GM12891 (cell line): ENCODE results near the gene PAK5.

ENCODE experiments used
- DNase-seq: peaks from one replicate; pipeline ENCODE4 v3.0.0; 2011; ENCODE audit warnings: low spot score; ENCODE audit not compliant: insufficient read length
- FAIRE-seq: peaks from 2 replicates; lab custom pipeline; 2011; peaks lifted over from hg19 to GRCh38; lab: Jason Lieb, UNC
- PAX5 ChIP-seq: IDR thresholded peaks from 2 replicates; pipeline ENCODE4 v1.6.1; 2011; ENCODE audit warnings: low read length, moderate library complexity, mild to moderate bottlenecking; ENCODE audit not compliant: insufficient read depth, severe bottlenecking
- POLR2A ChIP-seq: IDR thresholded peaks from 2 replicates; pipeline ENCODE4 v1.6.1; 2011; ENCODE audit warnings: low read depth, low read length, control low read depth
- POLR2AphosphoS5 ChIP-seq: IDR thresholded peaks from 2 replicates; pipeline ENCODE4 v1.6.1; 2011; ENCODE audit warnings: low read depth, low read length, control low read depth
- POU2F2 ChIP-seq: IDR thresholded peaks from 2 replicates; pipeline ENCODE4 v1.6.1; 2011; ENCODE audit warnings: low read depth, mild to moderate bottlenecking, control low read depth, low read length, moderate library complexity
- SPI1 ChIP-seq: IDR thresholded peaks from 2 replicates; pipeline ENCODE4 v1.6.1; 2011; ENCODE audit warnings: low read depth, low read length, control low read depth
- TAF1 ChIP-seq: IDR thresholded peaks from 2 replicates; pipeline ENCODE4 v1.6.1; 2011; ENCODE audit warnings: low read depth, low read length, control low read depth

Gene PAK5

DNA sequence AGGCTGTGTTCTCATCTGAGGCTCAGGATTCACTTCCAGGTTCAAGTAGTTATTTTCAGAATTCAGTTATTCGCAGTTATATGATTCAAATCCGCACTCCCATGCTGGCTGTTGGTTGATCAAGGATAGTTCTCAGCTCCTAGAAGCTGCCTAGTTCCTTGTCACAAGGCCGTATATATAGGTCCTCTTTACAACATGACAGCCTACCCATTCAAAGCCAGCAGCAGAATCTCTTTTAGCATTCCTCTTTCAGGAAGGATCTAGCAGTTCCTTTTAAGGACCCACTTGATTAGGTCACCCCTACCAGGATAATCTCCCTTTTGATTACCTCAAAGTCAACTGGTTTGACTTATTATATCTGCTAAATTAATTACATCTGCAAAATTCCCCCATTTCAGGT, 348.2 kb downstream of the PAK5 start:
- no peak for FAIRE-seq

DNA sequence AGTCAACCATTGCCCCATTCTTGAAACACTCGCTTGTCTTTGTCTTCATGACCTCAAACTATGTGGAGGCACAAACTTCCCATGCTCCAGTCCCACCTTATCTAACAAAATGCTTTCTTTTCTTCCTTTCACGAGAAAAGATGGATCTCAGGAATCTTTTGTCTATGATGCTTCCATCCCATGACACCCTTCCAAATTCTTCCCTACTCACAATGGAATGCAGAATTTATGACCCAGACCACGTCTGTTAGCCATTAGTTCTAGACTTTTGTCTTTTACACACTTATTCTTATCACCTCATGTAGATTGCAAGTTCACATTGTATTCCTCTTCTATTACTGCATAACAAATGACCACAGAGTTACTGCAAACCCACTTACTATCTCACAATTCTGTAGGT, 348.7 kb downstream of the PAK5 start:
- TF ChIP-seq PAX5 (no peak), POLR2A (no peak), POLR2AphosphoS5 (no peak), TAF1 (no peak), SPI1 (no peak), POU2F2 (no peak)
- DNase-seq (no peak), FAIRE-seq (no peak)

More for the DNA sequence above, 348.2 kb downstream of the PAK5 start:
- DNase-seq = no peak
- TF ChIP-seq TAF1 (no peak), POU2F2 (no peak), POLR2A (no peak), POLR2AphosphoS5 (no peak), PAX5 (no peak), SPI1 (no peak)

GRCh38 chr20:9488063-9488462, 350.8 kb downstream of the PAK5 start:
- no peak for DNase-seq
- no peak for TF ChIP-seq TAF1
- no peak for TF ChIP-seq PAX5
- TF ChIP-seq POLR2AphosphoS5 = no peak
- TF ChIP-seq POLR2A = no peak
- no peak for TF ChIP-seq SPI1
- FAIRE-seq = no peak
